ENCODE results near the gene SHOX. TPM values are rescaled to one million over a fixed set of nuclear protein-coding genes. Genes with fewer than 3 reads are reported as not detected.
A peak's percentile ranks its signal among the peaks of the same experiment; 100 is the strongest.

SHOX gene
- total RNA-seq, 2 experiments from 2014 or later = not detected

DNA sequence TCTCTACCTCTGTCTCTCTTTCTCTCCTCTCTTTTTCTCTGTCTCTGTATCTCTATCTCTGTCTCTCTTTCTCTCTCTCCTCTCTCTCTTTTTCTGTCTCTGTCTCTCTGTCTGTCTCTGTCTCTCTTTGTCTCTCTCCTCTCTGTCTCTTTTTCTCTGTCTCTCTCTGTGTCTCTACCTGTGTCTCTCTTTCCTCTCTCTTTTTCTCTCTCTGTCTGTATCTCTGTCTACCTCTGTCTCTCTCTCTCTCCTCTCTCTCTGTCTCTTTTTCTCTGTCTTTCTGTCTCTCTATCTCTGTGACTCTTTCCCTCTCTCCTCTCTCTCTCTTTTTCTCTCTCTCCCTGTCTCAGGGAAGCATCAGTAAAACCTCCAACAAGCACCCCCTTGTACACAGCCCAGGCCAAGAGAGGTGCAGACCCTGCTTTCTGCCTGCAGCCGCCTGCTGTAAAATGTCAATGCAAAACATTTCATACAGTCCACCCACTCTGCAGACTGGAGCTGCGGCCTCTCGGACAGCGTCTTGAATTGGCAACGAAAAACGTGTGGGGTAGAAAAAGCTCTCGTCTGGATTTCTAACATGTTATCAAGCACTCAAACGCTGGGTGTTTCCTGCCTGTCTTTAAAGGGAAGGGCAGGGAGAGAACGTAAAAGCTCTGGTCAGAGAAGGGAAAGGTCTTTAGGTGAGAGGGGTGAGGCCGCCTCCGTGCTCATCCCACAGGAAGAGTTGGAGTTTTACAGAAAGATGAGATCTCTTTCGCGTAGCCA lies 3.7 kb upstream of the SHOX start:
- Mint-ChIP-seq H3K4me3 (no peak overlapping the region), H3K27ac (no peak overlapping the region), H3K9me3 (no peaks in the 10 kb centered on the region), H3K27me3 (peaks cover 80% of the 10 kb centered on the region), H3K36me3 (peaks cover 1% of the 10 kb centered on the region), H3K4me1 (peaks cover 4% of the 10 kb centered on the region)
- DNase-seq (no peak), ATAC-seq (ENCODE audit: low read depth) (no peak)
- POLR2A ChIA-PET = no interaction called here

DNA sequence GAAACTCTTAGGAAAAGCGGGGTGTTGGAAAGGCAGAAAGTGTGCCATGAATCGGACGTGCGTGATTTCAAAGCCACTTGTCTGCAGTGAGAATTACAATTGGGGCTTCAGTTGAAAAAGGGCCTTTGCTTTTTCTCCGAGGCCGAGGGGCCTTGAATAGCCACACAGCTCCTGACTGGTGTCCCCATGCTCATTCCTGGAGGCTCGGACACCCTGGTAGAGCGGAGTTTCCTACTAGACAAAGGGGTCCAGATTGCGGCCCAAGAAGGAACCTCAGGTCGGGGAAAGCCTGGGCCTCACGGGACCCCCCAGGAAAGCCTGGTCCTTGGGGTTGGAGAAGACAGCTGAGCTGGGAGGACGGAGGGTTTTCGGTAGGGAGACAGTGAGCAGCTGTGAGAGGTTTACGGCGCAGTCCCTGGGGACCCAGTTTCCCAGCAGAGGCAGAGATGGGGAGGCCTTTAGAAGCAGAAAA lies 3.0 kb upstream of the SHOX start:
- H3K4me3 Mint-ChIP-seq = no peak overlapping the region
- H3K27me3 Mint-ChIP-seq = peaks cover 80% of the 10 kb centered on the region
- no peaks in the 10 kb centered on the region for H3K9me3 Mint-ChIP-seq
- peaks cover 4% of the 10 kb centered on the region for H3K4me1 Mint-ChIP-seq
- H3K27ac Mint-ChIP-seq = no peak overlapping the region
- H3K36me3 Mint-ChIP-seq = peaks cover 1% of the 10 kb centered on the region
- DNase-seq = no peak
- ATAC-seq (ENCODE audit: low read depth) = no peak
- POLR2A ChIA-PET = no interaction called here

DNA sequence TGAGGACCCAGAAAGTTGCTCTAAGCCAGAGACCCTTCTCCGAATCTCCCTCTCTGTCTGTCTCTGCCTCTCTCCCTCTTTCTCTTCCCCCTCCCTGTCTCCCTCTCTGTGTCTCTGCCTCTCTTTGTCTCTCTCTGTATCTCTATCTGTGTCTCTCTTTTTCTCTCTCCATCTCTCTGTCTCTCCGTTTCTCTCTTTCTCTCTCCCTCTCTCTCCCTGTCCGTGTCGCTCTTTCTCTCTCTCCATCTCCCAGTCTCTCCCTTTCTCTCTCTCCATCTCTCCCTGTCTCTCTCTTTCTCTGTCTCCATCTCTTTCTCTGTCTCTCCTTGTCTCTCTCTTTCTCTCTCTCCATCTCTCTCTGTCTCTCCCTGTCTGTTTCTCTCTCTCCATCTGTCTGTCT lies 2.6 kb upstream of the SHOX start:
- H3K27ac Mint-ChIP-seq = no peak overlapping the region
- POLR2A ChIA-PET = no interaction called here

DNA sequence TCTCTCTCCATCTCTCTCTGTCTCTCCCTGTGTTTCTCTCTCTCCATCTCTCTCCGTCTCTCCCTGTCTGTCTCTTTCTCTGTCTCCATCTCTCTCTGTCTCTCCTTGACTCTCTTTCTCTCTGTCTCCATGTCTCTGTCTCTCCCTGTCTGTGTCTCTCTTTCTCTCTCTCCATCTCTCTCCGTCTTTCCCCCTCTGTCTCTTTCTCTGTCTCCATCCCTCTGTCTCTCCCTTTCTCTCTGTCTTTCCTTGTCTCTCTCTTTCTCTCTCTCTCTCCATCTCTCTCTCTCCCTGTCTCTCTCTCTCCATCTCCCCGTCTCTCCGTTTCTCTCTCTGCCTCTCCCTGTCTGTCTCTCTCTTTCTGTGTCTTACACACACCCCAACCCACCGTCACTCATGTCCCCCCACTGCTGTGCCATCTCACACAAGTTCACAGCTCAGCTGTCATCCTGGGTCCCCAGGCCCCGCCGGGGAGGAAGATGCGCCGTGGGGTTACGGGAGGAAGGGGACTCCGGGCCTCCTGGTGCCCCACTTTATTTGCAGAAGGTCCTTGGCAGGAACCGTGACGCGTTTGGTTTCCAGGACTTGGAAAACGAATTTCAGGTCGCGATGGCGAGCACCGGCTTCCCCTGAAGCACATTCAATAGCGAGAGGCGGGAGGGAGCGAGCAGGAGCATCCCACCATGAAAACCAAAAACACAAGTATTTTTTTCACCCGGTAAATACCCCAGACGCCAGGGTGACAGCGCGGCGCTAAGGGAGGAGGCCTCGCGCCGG lies 1.2 kb upstream of the SHOX start:
- peak overlapping the region; percentile 63 for H3K27ac Mint-ChIP-seq
- DNase-seq (no peak), ATAC-seq (ENCODE audit: low read depth) (no peak)
- peaks cover 83% of the 10 kb centered on the region for H3K27me3 Mint-ChIP-seq
- H3K36me3 Mint-ChIP-seq = peaks cover 1% of the 10 kb centered on the region
- no peaks in the 10 kb centered on the region for H3K9me3 Mint-ChIP-seq
- H3K4me1 Mint-ChIP-seq = peaks cover 3% of the 10 kb centered on the region
- POLR2A ChIA-PET = no interaction called here
- H3K4me3 Mint-ChIP-seq = no peak overlapping the region

More for the DNA sequence above, 2.6 kb upstream of the SHOX start:
- Mint-ChIP-seq H3K9me3 (no peaks in the 10 kb centered on the region), H3K4me3 (no peak overlapping the region), H3K36me3 (peaks cover 1% of the 10 kb centered on the region), H3K27me3 (peaks cover 80% of the 10 kb centered on the region), H3K4me1 (peaks cover 4% of the 10 kb centered on the region)
- DNase-seq = no peak
- ATAC-seq (ENCODE audit: low read depth) = no peak

DNA sequence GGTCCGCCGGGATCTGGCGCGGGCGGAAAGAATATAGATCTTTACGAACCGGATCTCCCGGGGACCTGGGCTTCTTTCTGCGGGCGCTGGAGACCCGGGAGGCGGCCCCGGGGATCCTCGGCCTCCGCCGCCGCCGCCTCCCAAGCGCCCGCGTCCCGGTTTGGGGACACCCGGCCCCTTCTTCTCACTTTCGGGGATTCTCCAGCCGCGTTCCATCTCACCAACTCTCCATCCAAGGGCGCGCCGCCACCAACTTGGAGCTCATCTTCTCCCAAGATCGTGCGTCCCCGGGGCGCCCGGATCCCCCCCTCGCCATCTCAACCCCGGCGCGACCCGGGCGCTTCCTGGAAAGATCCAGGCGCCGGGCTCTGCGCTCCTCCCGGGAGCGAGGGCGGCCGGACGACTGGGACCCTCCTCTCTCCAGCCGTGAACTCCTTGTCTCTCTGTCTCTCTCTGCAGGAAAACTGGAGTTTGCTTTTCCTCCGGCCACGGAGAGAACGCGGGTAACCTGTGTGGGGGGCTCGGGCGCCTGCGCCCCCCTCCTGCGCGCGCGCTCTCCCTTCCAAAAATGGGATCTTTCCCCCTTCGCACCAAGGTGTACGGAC lies 482 bp upstream of the SHOX start:
- Mint-ChIP-seq H3K36me3 (peaks cover 1% of the 10 kb centered on the region), H3K9me3 (no peaks in the 10 kb centered on the region), H3K4me1 (peaks cover 3% of the 10 kb centered on the region), H3K27me3 (peaks cover 80% of the 10 kb centered on the region), H3K27ac (no peak overlapping the region), H3K4me3 (no peak overlapping the region)
- POLR2A ChIA-PET = no interaction called here
- ATAC-seq (ENCODE audit: low read depth) = no peak
- no peak for DNase-seq

DNA sequence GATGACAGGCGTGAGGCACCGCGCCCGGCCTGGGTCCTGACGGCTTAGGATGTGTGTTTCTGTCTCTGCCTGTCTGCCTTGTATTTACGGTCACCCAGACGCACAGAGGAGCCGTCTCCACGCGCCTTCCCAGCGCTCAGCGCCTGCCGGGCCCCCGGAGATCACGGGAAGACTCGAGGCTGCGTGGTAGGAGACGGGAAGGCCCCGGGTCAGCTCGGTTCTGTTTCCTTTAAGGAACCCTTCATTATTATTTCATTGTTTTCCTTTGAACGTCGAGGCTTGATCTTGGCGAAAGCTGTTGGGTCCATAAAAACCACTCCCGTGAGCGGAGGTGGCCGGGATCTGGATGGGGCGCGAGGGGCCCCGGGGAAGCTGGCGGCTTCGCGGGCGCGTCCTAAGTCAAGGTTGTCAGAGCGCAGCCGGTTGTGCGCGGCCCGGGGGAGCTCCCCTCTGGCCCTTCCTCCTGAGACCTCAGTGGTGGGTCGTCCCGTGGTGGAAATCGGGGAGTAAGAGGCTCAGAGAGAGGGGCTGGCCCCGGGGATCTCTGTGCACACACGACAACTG lies 1.3 kb downstream of the SHOX start:
- Mint-ChIP-seq H3K36me3 (no peaks in the 10 kb centered on the region), H3K27ac (peak overlapping the region; percentile 9), H3K4me1 (peaks cover 3% of the 10 kb centered on the region), H3K9me3 (no peaks in the 10 kb centered on the region), H3K27me3 (peaks cover 74% of the 10 kb centered on the region), H3K4me3 (no peak overlapping the region)
- ATAC-seq (ENCODE audit: low read depth) (no peak), DNase-seq (no peak)
- POLR2A ChIA-PET = no interaction called here

DNA sequence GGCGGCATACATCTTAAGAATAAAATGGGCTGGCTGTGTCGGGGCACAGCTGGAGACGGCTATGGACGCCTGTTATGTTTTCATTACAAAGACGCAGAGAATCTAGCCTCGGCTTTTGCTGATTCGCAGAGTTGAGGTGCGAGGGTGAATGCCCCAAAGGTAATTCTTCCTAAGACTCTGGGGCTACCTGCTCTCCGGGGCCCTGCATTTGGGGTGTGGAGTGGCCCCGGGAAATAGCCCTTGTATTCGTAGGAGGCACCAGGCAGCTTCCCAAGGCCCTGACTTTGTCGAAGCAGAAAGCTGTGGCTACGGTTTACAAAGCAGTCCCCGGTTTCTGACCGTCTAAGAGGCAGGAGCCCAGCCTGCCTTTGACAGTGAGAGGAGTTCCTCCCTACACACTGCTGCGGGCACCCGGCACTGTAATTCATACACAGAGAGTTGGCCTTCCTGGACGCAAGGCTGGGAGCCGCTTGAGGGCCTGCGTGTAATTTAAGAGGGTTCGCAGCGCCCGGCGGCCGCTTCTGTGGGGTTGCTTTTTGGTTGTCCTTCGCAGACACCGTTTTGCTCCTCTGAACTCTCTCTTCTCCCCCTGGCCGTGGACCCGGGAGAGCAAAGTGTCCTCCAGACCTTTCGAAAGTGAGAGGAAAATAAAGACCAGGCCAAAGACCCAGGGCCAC lies 1.9 kb downstream of the SHOX start:
- Mint-ChIP-seq H3K27ac (peak overlapping the region; percentile 9), H3K27me3 (peaks cover 74% of the 10 kb centered on the region), H3K4me1 (peaks cover 3% of the 10 kb centered on the region), H3K36me3 (no peaks in the 10 kb centered on the region), H3K4me3 (no peak overlapping the region), H3K9me3 (no peaks in the 10 kb centered on the region)
- ATAC-seq (ENCODE audit: low read depth) = no peak
- POLR2A ChIA-PET = no interaction called here
- no peak for DNase-seq

DNA sequence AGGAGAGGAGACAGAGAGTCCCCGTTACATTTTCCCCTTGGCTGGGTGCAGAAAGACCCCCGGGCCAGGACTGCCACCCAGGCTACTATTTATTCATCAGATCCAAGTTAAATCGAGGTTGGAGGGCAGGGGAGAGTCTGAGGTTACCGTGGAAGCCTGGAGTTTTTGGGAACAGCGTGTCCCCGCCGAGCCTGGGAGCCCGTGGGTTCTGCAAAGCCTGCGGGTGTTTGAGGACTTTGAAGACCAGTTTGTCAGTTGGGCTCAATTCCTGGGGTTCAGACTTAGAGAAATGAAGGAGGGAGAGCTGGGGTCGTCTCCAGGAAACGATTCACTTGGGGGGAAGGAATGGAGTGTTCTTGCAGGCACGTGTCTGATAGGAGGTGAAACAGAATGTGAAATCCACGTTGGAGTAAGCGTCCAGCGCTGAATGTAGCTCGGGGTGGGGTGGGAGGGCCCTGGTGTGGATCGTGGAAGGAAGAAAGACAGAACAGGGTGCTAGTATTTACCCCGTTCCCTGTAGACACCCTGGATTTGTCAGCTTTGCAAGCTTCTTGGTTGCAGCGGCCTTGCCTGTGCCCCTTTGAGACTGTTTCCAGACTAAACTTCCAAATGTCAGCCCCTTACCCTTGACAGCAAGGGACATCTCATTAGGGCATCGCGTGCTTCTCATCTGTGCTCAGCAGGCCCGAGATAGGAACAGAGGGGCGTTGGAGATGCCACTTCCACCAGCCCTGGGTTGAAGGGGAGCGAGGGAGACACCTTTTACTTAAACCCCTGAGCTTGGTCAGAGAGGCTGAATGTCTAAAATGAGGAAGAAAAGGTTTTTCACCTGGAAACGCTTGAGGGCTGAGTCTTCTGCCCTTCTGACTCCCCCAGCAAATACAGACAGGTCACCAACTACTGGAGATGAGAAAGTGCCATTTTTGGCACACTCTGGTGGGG lies 2.7 kb downstream of the SHOX start:
- H3K4me1 Mint-ChIP-seq = peaks cover 3% of the 10 kb centered on the region
- H3K36me3 Mint-ChIP-seq = no peaks in the 10 kb centered on the region
- no peak for ATAC-seq (ENCODE audit: low read depth)
- no peaks in the 10 kb centered on the region for H3K9me3 Mint-ChIP-seq
- H3K27me3 Mint-ChIP-seq = peaks cover 74% of the 10 kb centered on the region
- POLR2A ChIA-PET = no interaction called here
- DNase-seq = no peak
- no peak overlapping the region for H3K4me3 Mint-ChIP-seq
- H3K27ac Mint-ChIP-seq = peak overlapping the region; percentile 56

DNA sequence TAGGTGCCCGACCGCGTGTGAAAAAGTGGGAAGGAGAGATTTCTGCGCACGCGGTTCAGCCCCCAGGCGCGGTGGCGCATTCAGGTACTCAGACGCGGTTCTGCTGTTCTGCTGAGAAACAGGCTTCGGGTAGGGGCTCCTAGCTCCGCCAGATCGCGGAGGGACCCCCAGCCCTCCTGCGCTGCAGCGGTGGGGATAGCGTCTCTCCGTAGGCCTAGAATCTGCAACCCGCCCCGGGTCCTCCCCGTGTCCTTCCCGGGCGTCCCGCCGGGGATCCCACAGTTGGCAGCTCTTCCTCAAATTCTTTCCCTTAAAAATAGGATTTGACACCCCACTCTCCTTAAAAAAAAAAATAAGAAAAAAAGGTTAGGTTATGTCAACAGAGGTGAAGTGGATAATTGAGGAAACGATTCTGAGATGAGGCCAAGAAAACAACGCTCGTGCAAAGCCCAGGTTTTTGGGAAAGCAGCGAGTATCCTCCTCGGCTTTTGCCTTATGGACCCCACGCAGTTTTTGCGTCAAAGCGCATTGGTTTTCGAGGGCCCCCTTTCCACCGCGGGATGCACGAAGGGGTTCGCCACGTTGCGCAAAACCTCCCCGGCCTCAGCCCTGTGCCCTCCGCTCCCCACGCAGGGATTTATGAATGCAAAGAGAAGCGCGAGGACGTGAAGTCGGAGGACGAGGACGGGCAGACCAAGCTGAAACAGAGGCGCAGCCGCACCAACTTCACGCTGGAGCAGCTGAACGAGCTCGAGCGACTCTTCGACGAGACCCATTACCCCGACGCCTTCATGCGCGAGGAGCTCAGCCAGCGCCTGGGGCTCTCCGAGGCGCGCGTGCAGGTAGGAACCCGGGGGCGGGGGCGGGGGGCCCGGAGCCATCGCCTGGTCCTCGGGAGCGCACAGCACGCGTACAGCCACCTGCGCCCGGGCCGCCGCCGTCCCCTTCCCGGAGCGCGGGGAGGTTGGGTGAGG lies 3.7 kb downstream of the SHOX start:
- H3K9me3 Mint-ChIP-seq = no peaks in the 10 kb centered on the region
- ATAC-seq (ENCODE audit: low read depth) (no peak), DNase-seq (no peak)
- peaks cover 79% of the 10 kb centered on the region for H3K27me3 Mint-ChIP-seq
- no peak overlapping the region for H3K4me3 Mint-ChIP-seq
- H3K4me1 Mint-ChIP-seq = peaks cover 3% of the 10 kb centered on the region
- H3K27ac Mint-ChIP-seq = no peak overlapping the region
- no peaks in the 10 kb centered on the region for H3K36me3 Mint-ChIP-seq
- POLR2A ChIA-PET = no interaction called here

DNA sequence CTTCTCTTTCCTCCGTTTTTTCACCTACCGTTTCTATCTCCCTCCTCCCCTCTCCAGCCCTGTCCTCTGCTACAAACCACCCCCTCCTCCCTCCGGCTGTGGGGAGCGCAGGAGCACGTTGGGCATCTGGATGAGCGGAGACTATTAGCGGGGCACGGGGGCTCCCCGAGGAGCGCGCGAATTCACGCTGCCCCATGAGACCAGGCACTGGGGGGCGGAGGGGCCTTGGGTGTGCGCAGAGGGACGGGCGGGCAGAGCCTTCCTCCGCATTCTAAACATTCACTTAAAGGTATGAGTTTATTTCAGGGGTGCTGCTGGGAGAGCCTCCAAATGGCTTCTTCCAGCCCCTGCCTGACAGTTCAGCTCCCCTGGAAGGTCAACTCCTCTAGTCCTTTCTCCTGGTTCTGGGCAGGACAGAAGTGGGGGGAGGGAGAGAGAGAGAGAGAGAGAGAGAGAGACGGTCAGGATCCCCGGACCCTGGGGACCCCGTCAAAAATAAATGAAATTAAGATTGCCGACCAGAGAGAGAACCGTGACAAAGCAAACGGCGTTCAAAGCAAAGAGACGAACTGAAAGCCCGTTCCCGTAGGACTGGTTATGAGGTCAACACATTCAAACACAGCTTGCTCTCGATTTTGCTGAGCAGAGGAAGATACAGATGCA lies 5.0 kb downstream of the SHOX start:
- no peak for ATAC-seq (ENCODE audit: low read depth)
- no peak for DNase-seq
- H3K27me3 Mint-ChIP-seq = peaks cover 80% of the 10 kb centered on the region
- peaks cover 2% of the 10 kb centered on the region for H3K9me3 Mint-ChIP-seq
- H3K27ac Mint-ChIP-seq = peak overlapping the region; percentile 60
- POLR2A ChIA-PET = no interaction called here
- peaks cover 3% of the 10 kb centered on the region for H3K4me1 Mint-ChIP-seq
- no peak overlapping the region for H3K4me3 Mint-ChIP-seq
- no peaks in the 10 kb centered on the region for H3K36me3 Mint-ChIP-seq

DNA sequence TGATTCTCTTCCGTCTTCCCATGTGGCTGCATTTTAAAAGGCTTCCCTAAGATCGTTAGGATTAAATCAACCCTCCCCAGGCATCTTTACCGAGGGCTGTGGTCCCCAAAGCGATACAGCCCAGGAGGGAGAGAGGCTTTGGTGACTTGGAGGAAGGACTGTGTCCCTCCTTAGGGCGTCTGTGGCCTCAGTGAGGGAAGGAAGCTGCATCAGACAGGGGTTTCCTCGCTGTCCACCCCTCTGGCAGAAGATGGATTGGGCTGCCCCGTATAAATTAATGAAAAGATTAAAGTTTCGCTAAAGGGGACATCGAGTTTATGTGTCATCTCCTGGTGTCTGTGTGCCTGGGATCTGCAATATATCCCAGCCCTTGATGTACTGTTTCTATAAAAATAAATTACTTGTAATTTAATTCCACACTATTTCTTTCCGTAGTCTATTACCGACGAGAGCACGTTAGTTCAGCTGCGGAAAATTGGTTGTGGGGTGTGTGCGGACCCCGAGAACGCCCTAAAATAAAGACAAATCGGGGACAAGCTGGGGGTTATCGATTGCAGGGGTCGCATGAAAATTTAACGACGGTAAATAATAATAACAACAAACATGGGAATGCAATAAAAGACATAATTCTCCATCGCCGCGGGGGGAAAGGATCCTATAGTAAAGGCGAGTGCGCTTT lies 6.5 kb downstream of the SHOX start:
- POLR2A ChIA-PET = no interaction called here
- no peak for DNase-seq
- H3K4me3 Mint-ChIP-seq = no peak overlapping the region
- H3K4me1 Mint-ChIP-seq = peaks cover 3% of the 10 kb centered on the region
- H3K27me3 Mint-ChIP-seq = peaks cover 74% of the 10 kb centered on the region
- no peak for ATAC-seq (ENCODE audit: low read depth)
- H3K36me3 Mint-ChIP-seq = no peaks in the 10 kb centered on the region
- peaks cover 2% of the 10 kb centered on the region for H3K9me3 Mint-ChIP-seq
- H3K27ac Mint-ChIP-seq = no peak overlapping the region
